HEK293 (cell line): Measurements from ENCODE around the gene LAMB1.

ENCODE experiments used
- CTCF ChIP-seq: fragments of 450-650 bp; formaldehyde crosslinking; IDR thresholded peaks from 2 replicates; pipeline ENCODE4 v1.5.1; 2016; ENCODE audit warnings: missing biosample characterization, missing genetic modification characterization
- SALL2 ChIP-seq: fragments of 450-650 bp; formaldehyde crosslinking; IDR thresholded peaks from 2 replicates; pipeline ENCODE4 v1.5.0; 2017; ENCODE audit warnings: missing biosample characterization, mild to moderate bottlenecking, missing genetic modification characterization, borderline replicate concordance

- TF ChIP-seq SALL2 (tag by site-specific recombination) (no peak), CTCF (tag by site-specific recombination) (no peak)
Observed at GRCh38 chr7:108017776-108018151, 14.8 kb upstream of the LAMB1 start.
